Ovary (tissue), 9 donors: Measurements from ENCODE around the gene FLRT2. TPM values are rescaled to one million over a fixed set of nuclear protein-coding genes. Genes with fewer than 3 reads are reported as not detected.

Source experiments
- DNase-seq, 5 donors: peaks; one replicate each; pipeline ENCODE4 v3.0.0-alpha.2; 2019 to 2020
- H3K27ac ChIP-seq, 2 donors: fragments of 200-600 bp; one replicate each; pipeline versions ENCODE4 v1.5.1 to v1.8.0; 2019 to 2022
- H3K27me3 ChIP-seq: fragments of 200-600 bp; one replicate; pipeline ENCODE4 v1.8.0; 2022
- H3K36me3 ChIP-seq: fragments of 200-600 bp; sonication (generic); one replicate; pipeline ENCODE4 v1.5.1; 2019
- H3K4me1 ChIP-seq: one replicate; pipeline ENCODE4 v1.8.1; 2013; ENCODE audit warnings: mild to moderate bottlenecking, moderate library complexity; ENCODE audit not compliant: insufficient read depth
- H3K4me3 ChIP-seq: fragments of 200-600 bp; sonication (generic); one replicate; pipeline ENCODE4 v1.5.1; 2017
- H3K9me3 ChIP-seq, 2 donors: fragments of 200-600 bp in 1 of 2; sonication (generic) in 1 of 2; one replicate each; pipeline versions ENCODE4 v1.5.1 to v1.8.1; 2013 to 2019; ENCODE audit warnings: mild to moderate bottlenecking in 1 of 2, moderate library complexity in 1 of 2
- CTCF ChIP-seq, 3 donors: fragments of 450-650 bp in 2 of 3; fragments of 200-600 bp in 1 of 3; IDR thresholded peaks; one replicate each; pipeline versions ENCODE4 v1.5.1 to v1.8.0; 2016 to 2022; ENCODE audit warnings: antibody characterized with exemption in 3 of 3, mild to moderate bottlenecking in 1 of 3
- EP300 ChIP-seq: sonication (generic); formaldehyde crosslinking; IDR thresholded peaks from one replicate; pipeline ENCODE4 v1.6.1; 2017; ENCODE audit warnings: antibody characterized with exemption
- POLR2A ChIP-seq: fragments of 450-650 bp; IDR thresholded peaks from one replicate; pipeline ENCODE4 v1.6.1; 2017; ENCODE audit warnings: antibody characterized with exemption, mild to moderate bottlenecking, moderate library complexity
- WGBS, 3 donors: extraction: QIAGEN DNeasy Blood & Tissue Kit in 1 of 3; methylation state at CpG; one replicate each; pipeline versions ENCODE4 v1.1.5 to v1.1.7; 2013 to 2017; 5-methylcytosine and 5-hydroxymethylcytosine counted together
- intact Hi-C, 4 donors: fragments of 100-400 bp; cut with DNase I; formaldehyde crosslinking; loops; one replicate each; pipeline versions ENCODE4 v1.11.0 to v1.15.1; 2022 to 2023
- polyA plus RNA-seq, 2 donors: library from polyadenylated mRNA; stranded (reverse); fragments of 200-250 nt in 1 of 2; fragments of 350-450 nt in 1 of 2; fragmentation: Illumina TruSeq in 1 of 2; extraction: RNeasy Lipid Tissue Mini Kit (QIAGEN cat#74804) in 1 of 2; gene quantifications; one replicate each; pipeline ENCODE4 v1.2.3, GENCODE V29; 2013 to 2014
- total RNA-seq, 7 donors: library from RNA; depleted of rRNA in 2 of 7; stranded (reverse); fragments of >200 nt in 2 of 7; fragmentation: NEBNext Ultra II Directional in 3 of 7; extraction: Animal tissue kit (Norgen Biotek cat#: 25700) in 3 of 7; gene quantifications; one replicate each; pipeline versions ENCODE4 v1.1.0 to v1.2.4, GENCODE V29; 2016 to 2023
- donor health status: DM: no; HTN: no; CAD: no; lungs with moderate emphysema.
- donor health status: DM: no; HTN: no; CAD: no.
- donor health status: Bipolar disorder and iron deficiency.
- donor health status: DM: yes; HTN: yes; CAD: no.
- donor health status: DM: no; HTN: no; CAD: no.
- donor health status: DM: yes; HTN: yes; CAD: no.

The FLRT2 gene
- total and polyA plus RNA-seq, 9 donors = 27.0 to 166 (median 55.5) TPM

GRCh38 chr14:85528080-85528896 is 1.7 kb upstream of the FLRT2 start:
- intact Hi-C loops = no loop called here
- 13 to 16% (median 13%) methylated on average over 7 of the region's 7 CpGs for WGBS, 3 donors
- no peaks in the 10 kb centered on the region for H3K9me3 ChIP-seq
- TF ChIP-seq CTCF (IDR thresholded peaks at IDR 0.05) (peak in 2 of 3 donors; percentile 33 to 47), EP300 (no peak)
- peak overlapping the region; percentile 70 for H3K4me3 ChIP-seq
- H3K27ac ChIP-seq = peak overlapping the region in 1 of 2 donors; percentile 90
- H3K4me1 ChIP-seq = no peaks in the 10 kb centered on the region
- no peaks in the 10 kb centered on the region for H3K36me3 ChIP-seq
- no peaks in the 10 kb centered on the region for H3K27me3 ChIP-seq
- peak; percentile 31 to 57 (median 43) for DNase-seq

- no peaks in the 10 kb centered on the region for H3K4me1 ChIP-seq
- intact Hi-C loops = no loop called here
Measured at GRCh38 chr14:85528897-85529631, 880 bp upstream of the FLRT2 start.

GRCh38 chr14:85530626-85531025 is 682 bp downstream of the FLRT2 start:
- H3K27ac ChIP-seq = peak overlapping the region; percentile 70 to 90
- TF ChIP-seq CTCF (IDR thresholded peaks at IDR 0.05) = no peak
- no peak for TF ChIP-seq EP300
- no peak for TF ChIP-seq POLR2A
- WGBS, 3 donors = 0 to 4% (median 0%) methylated on average over 7 of the region's 7 CpGs
- no peak for DNase-seq
- no peaks in the 10 kb centered on the region for H3K9me3 ChIP-seq
- H3K4me1 ChIP-seq = no peaks in the 10 kb centered on the region
- H3K4me3 ChIP-seq = peak overlapping the region; percentile 70
- H3K36me3 ChIP-seq = no peaks in the 10 kb centered on the region
- no peaks in the 10 kb centered on the region for H3K27me3 ChIP-seq
- intact Hi-C loops = no loop called here

More at GRCh38 chr14:85528897-85529631, 880 bp upstream of the FLRT2 start:
- peak overlapping the region; percentile 70 for H3K4me3 ChIP-seq
- H3K9me3 ChIP-seq = no peaks in the 10 kb centered on the region
- 0 to 2% (median 1%) methylated on average over 29 of the region's 29 CpGs for WGBS, 3 donors
- H3K36me3 ChIP-seq = no peaks in the 10 kb centered on the region
- TF ChIP-seq EP300 = no peak
- no peak for TF ChIP-seq POLR2A
- no peak for TF ChIP-seq CTCF (IDR thresholded peaks at IDR 0.05)
- H3K27ac ChIP-seq = peak overlapping the region; percentile 70 to 90
- H3K27me3 ChIP-seq = no peaks in the 10 kb centered on the region
- peak; percentile 23 to 44 (median 29) for DNase-seq

GRCh38 chr14:85531141-85531586 is 1.2 kb downstream of the FLRT2 start:
- intact Hi-C loops = no loop called here
- Histone ChIP-seq H3K27ac (peak overlapping the region; percentile 70 to 90), H3K4me1 (no peaks in the 10 kb centered on the region), H3K27me3 (no peaks in the 10 kb centered on the region), H3K4me3 (peak overlapping the region; percentile 70), H3K9me3 (no peaks in the 10 kb centered on the region), H3K36me3 (no peaks in the 10 kb centered on the region)
- DNase-seq = peak; percentile 67 to 81 (median 77)
- TF ChIP-seq CTCF (IDR thresholded peaks at IDR 0.05) = no peak
- no peak for TF ChIP-seq EP300
- no peak for TF ChIP-seq POLR2A
- 0 to 3% (median 1%) methylated on average over 29 of the region's 29 CpGs for WGBS, 3 donors
